SH-SY5Y (cell line): ENCODE data around the gene MICAL3.

Source experiments
- GATA2 ChIP-seq: IDR thresholded peaks from 2 replicates; pipeline ENCODE4 v1.6.1; 2011; ENCODE audit warnings: mild to moderate bottlenecking, low read depth, low read length
- GATA3 ChIP-seq: IDR thresholded peaks from 2 replicates; pipeline ENCODE4 v1.6.1; 2011; ENCODE audit warnings: low read depth, mild to moderate bottlenecking, low read length, moderate library complexity

DNA sequence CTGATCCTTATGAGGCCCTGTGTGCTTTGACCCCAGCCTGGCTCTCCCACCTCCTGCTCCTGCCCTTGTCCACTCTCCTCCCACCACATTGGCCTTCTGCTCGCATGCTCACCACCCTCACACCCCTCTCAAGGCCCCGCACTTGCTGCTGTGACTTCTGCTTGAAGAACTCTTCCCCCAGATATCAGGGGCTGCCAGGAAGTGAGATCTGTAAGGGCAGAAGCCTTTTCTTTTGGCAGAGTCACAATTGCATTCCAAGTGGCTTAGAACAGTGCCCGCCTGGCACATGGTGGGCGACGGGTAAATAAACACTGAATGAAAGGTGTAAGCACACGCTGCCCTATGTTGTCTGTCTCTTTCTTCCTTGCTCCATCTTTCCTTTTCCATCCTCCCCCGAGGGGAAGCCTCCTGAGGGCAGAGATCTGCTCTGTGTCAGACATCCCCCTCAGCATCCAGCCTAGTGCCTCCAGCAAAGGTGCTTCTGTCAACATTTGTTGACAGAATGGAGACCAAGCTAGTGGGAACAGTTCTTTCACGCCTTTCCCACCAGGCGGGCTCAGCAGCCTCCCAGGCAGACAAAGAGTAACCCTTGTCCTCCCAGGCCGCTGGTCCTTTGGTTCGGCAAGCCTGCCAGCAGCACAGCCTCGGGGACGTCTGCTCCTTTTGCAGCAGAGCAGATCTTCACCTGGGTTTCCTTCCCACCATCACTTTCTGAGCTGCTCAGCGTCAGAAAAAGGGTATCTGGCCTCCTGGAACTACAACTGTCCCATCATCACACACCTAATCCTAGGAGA is 43.4 kb upstream of the MICAL3 start:
- TF ChIP-seq GATA3 (no peak), GATA2 (no peak)
